ENCODE results near the gene PCDHGA7. TPM values are rescaled to one million over a fixed set of nuclear protein-coding genes. Genes with fewer than 3 reads are reported as not detected.
"Not testable (repeated sequence)": the region's sequence is repeated elsewhere in the genome, so short reads cannot be mapped to it uniquely, and the experiment has no call there.

PCDHGA7 gene
- 2.5 TPM for total RNA-seq
- long read RNA-seq, partial matches to known transcripts = 0 of 1 reads
- long read RNA-seq, other reads (novel, unspliced or antisense) = 0 of 1 reads

- Histone ChIP-seq H3K4me3 (peak within 1 kb of the TSS; percentile 20), H3K4me1 (no peaks in the 10 kb centered on the region), H3K27me3 (peaks cover 11% of the 10 kb centered on the region), H3K27ac (no peak within 1 kb of the TSS), H3K9me3 (peaks cover 23% of the 10 kb centered on the region), H3K36me3 (no peaks in the 10 kb centered on the region)
- DNase-seq (no peak), ATAC-seq (peak; percentile 29)
- TF ChIP-seq, protein P1, sequence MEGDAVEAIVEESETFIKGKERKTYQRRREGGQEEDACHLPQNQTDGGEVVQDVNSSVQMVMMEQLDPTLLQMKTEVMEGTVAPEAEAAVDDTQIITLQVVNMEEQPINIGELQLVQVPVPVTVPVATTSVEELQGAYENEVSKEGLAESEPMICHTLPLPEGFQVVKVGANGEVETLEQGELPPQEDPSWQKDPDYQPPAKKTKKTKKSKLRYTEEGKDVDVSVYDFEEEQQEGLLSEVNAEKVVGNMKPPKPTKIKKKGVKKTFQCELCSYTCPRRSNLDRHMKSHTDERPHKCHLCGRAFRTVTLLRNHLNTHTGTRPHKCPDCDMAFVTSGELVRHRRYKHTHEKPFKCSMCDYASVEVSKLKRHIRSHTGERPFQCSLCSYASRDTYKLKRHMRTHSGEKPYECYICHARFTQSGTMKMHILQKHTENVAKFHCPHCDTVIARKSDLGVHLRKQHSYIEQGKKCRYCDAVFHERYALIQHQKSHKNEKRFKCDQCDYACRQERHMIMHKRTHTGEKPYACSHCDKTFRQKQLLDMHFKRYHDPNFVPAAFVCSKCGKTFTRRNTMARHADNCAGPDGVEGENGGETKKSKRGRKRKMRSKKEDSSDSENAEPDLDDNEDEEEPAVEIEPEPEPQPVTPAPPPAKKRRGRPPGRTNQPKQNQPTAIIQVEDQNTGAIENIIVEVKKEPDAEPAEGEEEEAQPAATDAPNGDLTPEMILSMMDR (IDR thresholded peaks at IDR 0.05) = peak; percentile 13
- intact Hi-C loops (cut with DNase I) = no loop called here
Measured at GRCh38 chr5:141382469-141383294, at the start of gene PCDHGA7. TSS of gene PCDHGA7 (plus strand) at chr5:141382742. CDS start at chr5:141382900, 158 bp downstream.

DNA sequence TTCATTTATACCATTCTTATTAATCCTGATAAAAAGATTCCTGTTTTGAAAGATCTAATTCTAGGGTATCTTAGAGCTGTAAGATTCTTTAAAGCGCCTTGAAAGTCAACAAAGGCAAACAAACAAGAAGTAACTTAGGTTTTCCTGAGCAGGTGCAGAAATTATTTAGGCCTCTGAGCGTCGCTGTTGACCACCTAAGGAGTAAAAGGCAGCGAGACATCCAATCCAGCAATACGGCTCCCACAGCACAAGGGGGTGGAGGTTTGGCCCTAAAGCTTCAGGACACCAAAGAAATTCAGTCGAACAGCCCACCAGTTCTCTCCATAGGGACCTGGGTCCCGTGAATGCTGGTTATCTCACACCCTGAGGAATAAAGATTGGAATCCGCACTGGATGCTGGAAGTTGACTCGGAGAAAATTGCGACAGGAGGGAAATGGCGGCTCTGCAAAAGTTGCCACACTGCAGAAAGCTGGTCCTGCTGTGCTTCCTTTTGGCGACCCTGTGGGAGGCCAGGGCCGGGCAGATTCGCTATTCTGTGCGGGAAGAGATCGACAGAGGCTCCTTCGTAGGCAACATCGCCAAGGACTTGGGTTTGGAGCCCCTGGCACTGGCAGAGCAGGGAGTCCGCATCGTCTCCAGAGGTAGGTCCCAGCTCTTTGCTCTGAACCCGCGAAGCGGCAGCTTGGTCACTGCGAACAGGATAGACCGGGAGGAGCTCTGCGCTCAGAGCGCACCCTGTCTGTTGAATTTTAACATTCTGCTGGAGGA is 43.8 kb upstream of the PCDHGA7 start, which contains the start of gene PCDHGA2:
Gene PCDHGA2, plus strand, starts transcription at position 223 of the 769 bp plus-strand sequence.
- no peak for DNase-seq
- ATAC-seq = peak; percentile 48
- H3K9me3 ChIP-seq = peaks cover 21% of the 10 kb centered on the region
- intact Hi-C loops (cut with DNase I) = no loop called here
- peaks cover 6% of the 10 kb centered on the region for H3K27me3 ChIP-seq
- no peak within 1 kb of the TSS for H3K27ac ChIP-seq
- peak within 1 kb of the TSS; percentile 20 for H3K4me3 ChIP-seq
- TF ChIP-seq, protein P1 (IDR thresholded peaks at IDR 0.05) = peak; percentile 26
- no peaks in the 10 kb centered on the region for H3K4me1 ChIP-seq
- H3K36me3 ChIP-seq = no peaks in the 10 kb centered on the region

GRCh38 chr5:141340781-141341354 is 41.7 kb upstream of the PCDHGA7 start:
- H3K4me3 ChIP-seq, ATAC-seq: not testable (repeated sequence)
- peaks cover 32% of the 10 kb centered on the region for H3K9me3 ChIP-seq

DNA sequence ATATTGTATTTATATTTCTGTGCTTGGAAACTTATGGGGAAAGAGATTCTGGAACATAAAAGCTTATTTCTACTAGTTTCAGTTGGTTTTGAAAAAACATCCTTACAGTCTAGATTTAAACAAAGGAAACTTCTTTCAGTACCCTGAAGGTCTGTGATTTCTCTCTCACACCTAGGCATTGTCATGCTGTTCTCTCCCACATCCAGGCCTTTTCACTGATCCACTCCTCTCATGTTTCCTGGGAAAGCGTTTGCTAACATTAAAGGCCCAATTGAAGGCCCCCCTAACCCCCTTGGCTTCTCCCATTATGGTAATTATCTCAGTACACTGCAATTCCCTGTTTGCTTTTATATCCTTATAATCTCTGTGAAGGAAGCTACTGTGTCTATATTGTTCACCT is 39.8 kb upstream of the PCDHGA7 start:
- ATAC-seq = no peak

More at GRCh38 chr5:141340781-141341354, 41.7 kb upstream of the PCDHGA7 start:
- intact Hi-C loops (cut with DNase I); H3K27ac ChIP-seq; H3K36me3 ChIP-seq; DNase-seq; H3K4me1 ChIP-seq; H3K27me3 ChIP-seq: not testable (repeated sequence)

GRCh38 chr5:141343242-141343952 is 39.1 kb upstream of the PCDHGA7 start, which contains the start of gene PCDHGA3:
TSS of gene PCDHGA3 (plus strand) at chr5:141343829. CDS start at chr5:141344034, 205 bp downstream.
- Histone ChIP-seq H3K27ac (no peak within 1 kb of the TSS), H3K36me3 (no peaks in the 10 kb centered on the region), H3K4me1 (no peaks in the 10 kb centered on the region), H3K9me3 (peaks cover 19% of the 10 kb centered on the region), H3K27me3 (peaks cover 6% of the 10 kb centered on the region), H3K4me3 (peak within 1 kb of the TSS; percentile 21)
- TF ChIP-seq, protein P1 (IDR thresholded peaks at IDR 0.05) = peak; percentile 24
- intact Hi-C loops (cut with DNase I) = no loop called here
- DNase-seq (no peak), ATAC-seq (no peak)

More for the DNA sequence above, 39.8 kb upstream of the PCDHGA7 start:
- H3K4me1 ChIP-seq = no peaks in the 10 kb centered on the region
- intact Hi-C loops (cut with DNase I) = no loop called here
- peaks cover 6% of the 10 kb centered on the region for H3K27me3 ChIP-seq
- no peak overlapping the region for H3K27ac ChIP-seq
- H3K9me3 ChIP-seq = peaks cover 19% of the 10 kb centered on the region
- no peak for DNase-seq
- TF ChIP-seq, protein P1 (IDR thresholded peaks at IDR 0.05) = no peak
- no peak overlapping the region for H3K4me3 ChIP-seq
- no peaks in the 10 kb centered on the region for H3K36me3 ChIP-seq

Data from upper lobe of right lung (tissue), 1 donor.